Measurements from ENCODE around the gene DACH1. TPM values are rescaled to one million over a fixed set of nuclear protein-coding genes. Genes with fewer than 3 reads are reported as not detected.
A peak's percentile ranks its signal among the peaks of the same experiment; 100 is the strongest.

DACH1 gene
- total RNA-seq, 1 experiment from 2014 or later = 0.31 TPM

GRCh38 chr13:71695662-71696061, 171.3 kb downstream of the DACH1 start (continued):
- TF ChIP-seq FOXP4 (CRISPR knock-in tag; IDR thresholded peaks at IDR 0.05) = no peak
- TF ChIP-seq ATF6 (CRISPR knock-in tag; IDR thresholded peaks at IDR 0.05) = no peak
- no peak for TF ChIP-seq NFE2L1 (CRISPR knock-in tag; IDR thresholded peaks at IDR 0.05)

GRCh38 chr13:71685072-71685471, 181.9 kb downstream of the DACH1 start:
- Mint-ChIP-seq H3K9me3 (no peaks in the 10 kb centered on the region), H3K36me3 (no peaks in the 10 kb centered on the region), H3K27me3 (ENCODE audit: low read depth) (peaks cover 92% of the 10 kb centered on the region), H3K4me3 (no peak overlapping the region), H3K4me1 (peaks cover 41% of the 10 kb centered on the region), H3K27ac (no peak overlapping the region)
- ChIA-PET CTCF (interaction anchor here (1.0 kb wide), 1 partner anchor 11 kb away, joined by 3 read pairs; no protein-coding TSS in a partner anchor), POLR2A (no interaction called here)
- TF ChIP-seq MYBL2 (CRISPR knock-in tag; IDR thresholded peaks at IDR 0.05) (no peak), EMX1 (CRISPR knock-in tag; IDR thresholded peaks at IDR 0.05) (no peak), HMGXB4 (CRISPR knock-in tag; IDR thresholded peaks at IDR 0.05) (no peak), SMAD4 (CRISPR knock-in tag; IDR thresholded peaks at IDR 0.05) (no peak), GTF2I (CRISPR knock-in tag; conservative IDR thresholded peaks at IDR 0.05) (no peak), MXD4 (CRISPR knock-in tag; IDR thresholded peaks at IDR 0.05; ENCODE audit: borderline replicate concordance) (no peak), KAT7 (CRISPR knock-in tag; IDR thresholded peaks at IDR 0.05; ENCODE audit: borderline replicate concordance) (no peak), ZBTB43 (CRISPR knock-in tag; IDR thresholded peaks at IDR 0.05) (no peak), ATF2 (CRISPR knock-in tag; IDR thresholded peaks at IDR 0.05; ENCODE audit: borderline replicate concordance, low read depth) (no peak), E2F4 (CRISPR knock-in tag; IDR thresholded peaks at IDR 0.05; ENCODE audit: borderline replicate concordance, low read depth) (no peak), ZMAT4 (CRISPR knock-in tag; IDR thresholded peaks at IDR 0.05) (peak; percentile 93), ERG (CRISPR knock-in tag; IDR thresholded peaks at IDR 0.05) (no peak), ETV6 (CRISPR knock-in tag; IDR thresholded peaks at IDR 0.05) (0 out of 2 replicates have a peak, but pooled peaks have one; percentile 17), GRHL2 (CRISPR knock-in tag; IDR thresholded peaks at IDR 0.05; ENCODE audit: insufficient replicate concordance, severe bottlenecking) (no peak)
- DNase-seq (ENCODE audit: low spot score) = no peak
- peak; percentile 91 for ATAC-seq
